GM23248 (cell line): ENCODE data around the gene TMEM38B.

Experiments used
- EZH2 ChIP-seq: fragments of 200-600 bp; sonication (generic); IDR thresholded peaks from 2 replicates; pipeline ENCODE4 v1.6.1; 2018; ENCODE audit warnings: antibody characterized with exemption, mild to moderate bottlenecking; ENCODE audit not compliant: insufficient read depth, poor library complexity, severe bottlenecking
- EZH2phosphoT487 ChIP-seq: fragments of 200-600 bp; sonication (generic); IDR thresholded peaks from 2 replicates; pipeline ENCODE4 v1.6.1; 2018; ENCODE audit warnings: antibody characterized with exemption, moderate library complexity, mild to moderate bottlenecking, low read depth; ENCODE audit not compliant: insufficient read depth

DNA sequence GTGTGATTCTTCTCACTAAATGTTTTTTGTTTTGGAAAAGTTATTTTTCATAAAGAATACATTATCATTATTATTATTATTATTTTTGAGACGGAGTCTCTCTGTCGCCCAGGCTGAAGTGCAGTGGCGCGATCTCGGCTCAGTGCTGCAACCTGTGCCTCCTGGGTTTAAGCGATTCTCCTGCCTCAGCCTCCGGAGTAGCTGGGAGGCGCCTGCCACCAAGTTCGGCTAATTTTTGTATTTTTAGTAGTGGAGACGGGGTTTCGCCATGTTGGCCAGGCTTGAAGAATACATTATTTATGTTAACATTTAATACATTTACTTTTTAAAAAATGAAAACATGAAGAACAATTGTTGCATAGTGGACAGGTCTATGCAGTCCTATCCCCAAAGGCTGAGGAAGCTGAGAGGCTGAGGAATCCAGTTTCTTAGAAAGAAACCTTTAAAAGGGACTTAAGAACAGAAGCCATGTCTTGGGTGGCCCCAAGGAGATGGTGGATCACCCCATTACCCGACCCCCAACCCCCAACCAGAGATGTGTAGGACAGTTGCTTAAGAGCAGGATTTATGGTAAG lies 2.0 kb downstream of the TMEM38B start:
- no peak for TF ChIP-seq EZH2phosphoT487
- TF ChIP-seq EZH2 = no peak
